Small intestine (tissue), 7 donors: ENCODE measurements around the gene ZDHHC19. TPM values are rescaled to one million over a fixed set of nuclear protein-coding genes. Genes with fewer than 3 reads are reported as not detected.
"Not testable (repeated sequence)": the region's sequence is repeated elsewhere in the genome, so short reads cannot be mapped to it uniquely, and the experiment has no call there.

Source experiments
- DNase-seq, 2 donors: peaks; one replicate each; pipeline versions ENCODE4 v3.0.0 to v3.0.0-alpha.2; 2013
- FAIRE-seq: peaks from 2 replicates; lab custom pipeline; 2012; peaks lifted over from hg19 to GRCh38; lab: Jason Lieb, UNC
- H3K27ac ChIP-seq, 3 donors: one replicate each; pipeline ENCODE4 v1.5.1; 2013; ENCODE audit warnings: low read length in 2 of 3, mild to moderate bottlenecking in 2 of 3, control low read depth in 1 of 3, inconsistent platforms in 1 of 3, low read depth in 1 of 3, moderate library complexity in 1 of 3
- H3K27me3 ChIP-seq, 3 donors: one replicate each; pipeline ENCODE4 v1.6.1; 2013; ENCODE audit warnings: low read length in 3 of 3, inconsistent platforms in 1 of 3; ENCODE audit not compliant: control insufficient read depth in 3 of 3, insufficient read depth in 3 of 3
- H3K36me3 ChIP-seq, 3 donors: one replicate each; pipeline ENCODE4 v1.6.1; 2013; ENCODE audit warnings: low read length in 3 of 3, inconsistent platforms in 1 of 3, low read depth in 1 of 3, mild to moderate bottlenecking in 1 of 3, moderate library complexity in 1 of 3; ENCODE audit not compliant: control insufficient read depth in 3 of 3, insufficient read depth in 2 of 3
- H3K4me1 ChIP-seq, 3 donors: one replicate each; pipeline ENCODE4 v1.6.1; 2013; ENCODE audit warnings: low read length in 2 of 3, inconsistent platforms in 1 of 3, low read depth in 1 of 3, mild to moderate bottlenecking in 1 of 3, moderate library complexity in 1 of 3; ENCODE audit not compliant: control insufficient read depth in 3 of 3, insufficient read depth in 2 of 3
- H3K4me3 ChIP-seq, 3 donors: one replicate each; pipeline ENCODE4 v1.5.1; 2013; ENCODE audit warnings: low read length in 3 of 3, control low read depth in 1 of 3, inconsistent platforms in 1 of 3, low read depth in 1 of 3, mild to moderate bottlenecking in 1 of 3, moderate library complexity in 1 of 3
- H3K9me3 ChIP-seq, 2 donors: one replicate each; pipeline ENCODE4 v1.6.1; 2013; ENCODE audit warnings: low read depth in 1 of 2, low read length in 1 of 2; ENCODE audit not compliant: control insufficient read depth in 2 of 2, insufficient read depth in 1 of 2
- WGBS, 3 donors: extraction: QIAGEN DNeasy Blood & Tissue Kit; methylation state at CpG; one replicate each; pipeline ENCODE4 v1.1.7; 2013; 5-methylcytosine and 5-hydroxymethylcytosine counted together
- polyA plus RNA-seq, 4 donors: library from polyadenylated mRNA; stranded (reverse) in 3 of 4; unstranded in 1 of 4; fragments of 200-250 nt in 3 of 4; fragments of 120-200 nt in 1 of 4; gene quantifications; one replicate each; pipeline versions ENCODE4 v1.2.1 to v1.2.3, GENCODE V29; 2013
- donor health status: healthy with polysubstance abuse.
- donor health status: control.
- donor health status: control.
- donor health status: Bipolar disorder and iron deficiency.
- donor health status: healthy.

The ZDHHC19 gene
- polyA plus RNA-seq, 4 donors: 0.22 to 0.40 TPM; not detected in 2

- no peak overlapping the region for H3K4me3 ChIP-seq
- peaks cover 0 to 37% (median 4%) of the 10 kb centered on the region in 3 donors for H3K4me1 ChIP-seq
- 23 to 38% (median 24%) methylated on average over 14 of the region's 14 CpGs for WGBS, 3 donors
- DNase-seq (peak in 1 of 2 donors; percentile 67), FAIRE-seq (no peak)
- H3K9me3 ChIP-seq: no peaks in the 10 kb centered on the region
- peak overlapping the region; percentile 30 to 86 (median 83) for H3K27ac ChIP-seq
- H3K36me3 ChIP-seq: no peaks in the 10 kb centered on the region
- no peaks in the 10 kb centered on the region for H3K27me3 ChIP-seq
Observed at GRCh38 chr3:196192524-196193051, 18.6 kb downstream of the ZDHHC19 start.

- H3K27me3 ChIP-seq: no peaks in the 10 kb centered on the region
- DNase-seq (no peak), FAIRE-seq (no peak)
- H3K27ac ChIP-seq: peak overlapping the region; percentile 30 to 86 (median 83)
- H3K9me3 ChIP-seq: no peaks in the 10 kb centered on the region
- H3K4me1 ChIP-seq: peaks cover 0 to 37% (median 4%) of the 10 kb centered on the region in 3 donors
- WGBS, 3 donors: 54 to 75% (median 62%) methylated on average over 11 of the region's 11 CpGs
- H3K36me3 ChIP-seq: no peaks in the 10 kb centered on the region
- no peak overlapping the region for H3K4me3 ChIP-seq
Observed at GRCh38 chr3:196192036-196192523, 19.1 kb downstream of the ZDHHC19 start.

- FAIRE-seq (no peak), DNase-seq (no peak)
- peaks cover 0 to 31% (median 4%) of the 10 kb centered on the region in 3 donors for H3K4me1 ChIP-seq
- H3K9me3 ChIP-seq: no peaks in the 10 kb centered on the region
- H3K4me3 ChIP-seq: no peak overlapping the region
- no peaks in the 10 kb centered on the region for H3K27me3 ChIP-seq
- WGBS, 3 donors: 70 to 78% (median 75%) methylated on average over 16 of the region's 16 CpGs
- no peaks in the 10 kb centered on the region for H3K36me3 ChIP-seq
- no peak overlapping the region for H3K27ac ChIP-seq
Observed at GRCh38 chr3:196189566-196190347, 21.4 kb downstream of the ZDHHC19 start.

GRCh38 chr3:196186651-196187573 is 24.3 kb downstream of the ZDHHC19 start:
- FAIRE-seq (no peak), DNase-seq (no peak)
- Histone ChIP-seq H3K36me3 (no peaks in the 10 kb centered on the region), H3K9me3 (no peaks in the 10 kb centered on the region), H3K27ac (peak overlapping the region in 2 of 3 donors; percentile 38 to 81), H3K27me3 (no peaks in the 10 kb centered on the region), H3K4me1 (peaks cover 0 to 11% (median 3%) of the 10 kb centered on the region in 3 donors), H3K4me3 (no peak overlapping the region)
- WGBS, 3 donors: 43 to 61% (median 50%) methylated on average over 30 to 31 of the region's 31 CpGs

- FAIRE-seq (no peak), DNase-seq (no peak)
- Histone ChIP-seq H3K27me3 (no peaks in the 10 kb centered on the region), H3K9me3 (no peaks in the 10 kb centered on the region), H3K36me3 (no peaks in the 10 kb centered on the region), H3K27ac (no peak overlapping the region), H3K4me1 (peaks cover 0 to 11% (median 3%) of the 10 kb centered on the region in 3 donors), H3K4me3 (no peak overlapping the region)
- WGBS, 3 donors: 95 to 96% (median 96%) methylated on average over 15 of the region's 15 CpGs
Observed at GRCh38 chr3:196184881-196185280, 26.3 kb downstream of the ZDHHC19 start.

GRCh38 chr3:196184169-196184432 is 27.1 kb downstream of the ZDHHC19 start:
- not testable (repeated sequence) for DNase-seq, H3K36me3 ChIP-seq, H3K4me3 ChIP-seq, H3K27ac ChIP-seq, H3K9me3 ChIP-seq, H3K27me3 ChIP-seq, FAIRE-seq
- H3K4me1 ChIP-seq: peaks cover 0 to 14% (median 3%) of the 10 kb centered on the region in 3 donors
- WGBS, 3 donors: 76 to 89% (median 87%) methylated on average over 4 of the region's 4 CpGs

- Histone ChIP-seq H3K9me3 (no peaks in the 10 kb centered on the region), H3K4me1 (peaks cover 0 to 29% (median 3%) of the 10 kb centered on the region in 3 donors), H3K27ac (peak overlapping the region in 1 of 3 donors; percentile 27), H3K27me3 (no peaks in the 10 kb centered on the region), H3K36me3 (no peaks in the 10 kb centered on the region), H3K4me3 (no peak overlapping the region)
- WGBS, 3 donors: 69 to 79% (median 72%) methylated on average over 10 of the region's 10 CpGs
- no peak for DNase-seq
- FAIRE-seq: no peak
Observed at GRCh38 chr3:196181127-196181546, 30.1 kb downstream of the ZDHHC19 start.

- no peak overlapping the region for H3K4me3 ChIP-seq
- H3K27me3 ChIP-seq: no peaks in the 10 kb centered on the region
- H3K27ac ChIP-seq: peak overlapping the region in 2 of 3 donors; percentile 79 to 91
Observed at GRCh38 chr3:196180346-196180745, 30.9 kb downstream of the ZDHHC19 start.

More at GRCh38 chr3:196180346-196180745, 30.9 kb downstream of the ZDHHC19 start:
- DNase-seq (no peak), FAIRE-seq (no peak)
- no peaks in the 10 kb centered on the region for H3K9me3 ChIP-seq
- H3K36me3 ChIP-seq: no peaks in the 10 kb centered on the region
- 65 to 80% (median 78%) methylated on average over 9 of the region's 9 CpGs for WGBS, 3 donors
- peaks cover 0 to 29% (median 3%) of the 10 kb centered on the region in 3 donors for H3K4me1 ChIP-seq
